H1 (cell line): ENCODE results near the gene KRT77. TPM values are rescaled to one million over a fixed set of nuclear protein-coding genes. Genes with fewer than 3 reads are reported as not detected.

Experiments used
- BRCA1 ChIP-seq: IDR thresholded peaks from 2 replicates; pipeline ENCODE4 v1.6.1; 2012; ENCODE audit warnings: low read depth, low read length, improper control_type of control experiment
- CTBP2 ChIP-seq: IDR thresholded peaks from 2 replicates; pipeline ENCODE4 v1.7.0; 2011; ENCODE audit warnings: borderline replicate concordance, mild to moderate bottlenecking, moderate library complexity, mixed read lengths, low read length; ENCODE audit not compliant: insufficient read depth, insufficient read length
- JUND ChIP-seq: IDR thresholded peaks from 2 replicates; pipeline ENCODE4 v1.6.1; 2011; ENCODE audit warnings: mild to moderate bottlenecking, improper control_type of control experiment, low read length
- PHF8 ChIP-seq: fragments of 200-600 bp; sonication (generic); conservative IDR thresholded peaks from 2 replicates; pipeline ENCODE4 v1.7.1; 2012; ENCODE audit warnings: low read depth, mild to moderate bottlenecking, inconsistent platforms, low read length, moderate library complexity
- SIRT6 ChIP-seq: IDR thresholded peaks from one replicate; pipeline ENCODE4 v1.7.1; 2012; ENCODE audit warnings: low read length, inconsistent platforms
- SRF ChIP-seq: IDR thresholded peaks from 2 replicates; pipeline ENCODE4 v1.6.1; 2011; ENCODE audit warnings: mild to moderate bottlenecking, low read depth, low read length, moderate library complexity
- TCF12 ChIP-seq: IDR thresholded peaks from 2 replicates; pipeline ENCODE4 v1.6.1; 2011; ENCODE audit warnings: low read depth, mild to moderate bottlenecking, low read length
- polyA plus RNA-seq, 7 experiments: library from polyadenylated mRNA; depleted of rRNA in 3 of 7; stranded (reverse) in 5 of 7; unstranded in 2 of 7; fragments of >200 nt in 5 of 7; fragments of 200-250 nt in 2 of 7; gene quantifications; 1 replicate in 5 of 7; 2 replicates in 1 of 7; 4 replicates in 1 of 7; pipeline versions ENCODE4 v1.2.1 to v1.2.3, GENCODE V29; 2011 to 2013; ENCODE audit warnings: missing spikeins in 2 of 7, mixed read lengths in 2 of 7
- total RNA-seq: library from RNA; stranded (reverse); fragmentation: NEBNext Ultra II Directional; extraction: Animal tissue kit (Norgen Biotek cat#: 25700); gene quantifications from 2 replicates; pipeline ENCODE4 v1.2.1, GENCODE V29; 2021

The KRT77 gene
- total and polyA plus RNA-seq, 2 of the 8 experiments (the other 6 are each of a cell fraction or from before 2014, with no cell fraction given), result 0.02 TPM; not detected in 1

DNA sequence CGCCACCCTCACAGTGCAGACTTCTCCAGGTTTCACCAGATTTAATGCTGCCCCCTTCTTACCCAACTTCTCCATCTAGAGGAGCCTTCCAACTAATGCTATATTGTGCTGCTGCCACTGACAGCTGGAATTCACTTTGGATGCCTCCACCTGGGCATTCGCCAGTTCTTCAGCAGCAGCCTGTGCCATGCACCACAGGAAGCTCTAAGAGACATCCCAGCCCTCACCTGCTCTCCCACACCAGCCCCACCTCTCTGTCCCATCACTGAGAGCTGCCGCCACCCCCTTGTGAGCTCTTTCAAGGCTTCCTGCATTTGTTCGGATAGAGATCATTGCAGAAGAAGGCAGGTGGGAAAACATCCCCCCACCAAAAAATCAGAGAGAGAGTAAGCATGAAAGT lies 46.7 kb downstream of the KRT77 start (continued):
- TF ChIP-seq SRF (no peak), TCF12 (no peak), BRCA1 (no peak), JUND (no peak), SIRT6 (no peak), CTBP2 (no peak), PHF8 (no peak)
